Endothelial cell of umbilical vein (primary cell): ENCODE data around the gene DPP6.

ENCODE experiments used
- EZH2 ChIP-seq: IDR thresholded peaks from 2 replicates; pipeline ENCODE4 v1.6.1; 2012; ENCODE audit warnings: borderline replicate concordance, low read depth, mild to moderate bottlenecking, moderate library complexity, low read length, inconsistent platforms; ENCODE audit not compliant: severe bottlenecking
- GATA2 ChIP-seq: IDR thresholded peaks from 2 replicates; pipeline ENCODE4 v1.7.0; 2011; ENCODE audit warnings: low read depth, mild to moderate bottlenecking, moderate library complexity, mixed read lengths, low read length; ENCODE audit not compliant: insufficient read length, insufficient read depth
- JUN ChIP-seq: IDR thresholded peaks from 2 replicates; pipeline ENCODE4 v1.6.1; 2011; ENCODE audit warnings: borderline replicate concordance, low read depth; ENCODE audit not compliant: insufficient read length, insufficient read depth
- MYC ChIP-seq: IDR thresholded peaks from one replicate; pipeline ENCODE4 v1.6.1; 2011; ENCODE audit warnings: mild to moderate bottlenecking, low read depth, low read length
- POLR2A ChIP-seq: IDR thresholded peaks from 2 replicates; pipeline ENCODE4 v1.6.1; 2012; ENCODE audit warnings: low read depth, mild to moderate bottlenecking, control low read depth, low read length
- POLR2AphosphoS5 ChIP-seq: IDR thresholded peaks from 2 replicates; pipeline ENCODE4 v1.6.1; 2012; ENCODE audit warnings: low read depth, mild to moderate bottlenecking, control low read depth, low read length, moderate library complexity; ENCODE audit not compliant: insufficient read depth
- TF ChIP-seq, protein P1 (sequence below): IDR thresholded peaks from 2 replicates; pipeline ENCODE4 v1.6.1; 2011; ENCODE audit not compliant: insufficient read depth, insufficient read length
- TF ChIP-seq, protein P2 (sequence below), 2 donors: IDR thresholded peaks; 1 replicate in 1 of 2; 2 replicates in 1 of 2; pipeline ENCODE4 v1.5.1; 2011; ENCODE audit warnings: low read length in 2 of 2, mild to moderate bottlenecking in 2 of 2, moderate library complexity in 2 of 2, control low read depth in 1 of 2, inconsistent platforms in 1 of 2, low read depth in 1 of 2; ENCODE audit not compliant: insufficient read depth in 1 of 2; ENCODE audit errors: extremely low read depth in 1 of 2

DNA sequence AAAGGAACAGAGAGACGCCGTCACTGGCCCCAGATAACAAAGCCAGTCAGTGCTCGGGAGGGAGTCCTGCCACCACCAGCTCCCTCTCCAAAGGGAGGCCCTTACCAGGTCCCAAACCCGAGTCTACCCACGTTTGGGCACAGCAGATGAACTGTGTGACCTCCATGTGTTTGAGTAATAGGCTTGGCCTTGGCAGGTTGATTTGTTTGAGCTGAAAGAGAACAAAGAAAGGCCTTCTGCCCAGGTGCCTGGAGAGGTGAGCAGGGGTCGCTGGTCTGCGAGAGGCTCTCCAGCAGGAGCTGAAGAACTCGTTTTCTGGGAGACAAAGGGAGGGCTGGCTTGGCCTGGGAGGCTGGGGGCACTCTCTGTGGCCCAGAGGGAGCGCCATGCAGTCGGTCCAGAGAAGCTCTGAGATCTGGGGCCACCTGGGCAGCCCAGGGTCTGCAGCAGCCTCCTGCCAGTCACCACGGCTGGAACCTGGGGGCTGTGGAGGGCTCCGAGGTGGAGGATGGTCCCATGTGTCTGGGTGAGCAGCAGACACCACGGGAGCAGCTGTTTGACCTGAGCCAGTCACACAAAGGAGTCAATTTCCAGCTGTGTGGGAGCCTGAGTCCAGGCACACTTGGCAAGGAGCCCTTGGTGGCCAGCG lies 851.0 kb downstream of the DPP6 start:
- TF ChIP-seq, protein P1, sequence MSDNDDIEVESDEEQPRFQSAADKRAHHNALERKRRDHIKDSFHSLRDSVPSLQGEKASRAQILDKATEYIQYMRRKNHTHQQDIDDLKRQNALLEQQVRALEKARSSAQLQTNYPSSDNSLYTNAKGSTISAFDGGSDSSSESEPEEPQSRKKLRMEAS: no peak
- TF ChIP-seq, protein P2, sequence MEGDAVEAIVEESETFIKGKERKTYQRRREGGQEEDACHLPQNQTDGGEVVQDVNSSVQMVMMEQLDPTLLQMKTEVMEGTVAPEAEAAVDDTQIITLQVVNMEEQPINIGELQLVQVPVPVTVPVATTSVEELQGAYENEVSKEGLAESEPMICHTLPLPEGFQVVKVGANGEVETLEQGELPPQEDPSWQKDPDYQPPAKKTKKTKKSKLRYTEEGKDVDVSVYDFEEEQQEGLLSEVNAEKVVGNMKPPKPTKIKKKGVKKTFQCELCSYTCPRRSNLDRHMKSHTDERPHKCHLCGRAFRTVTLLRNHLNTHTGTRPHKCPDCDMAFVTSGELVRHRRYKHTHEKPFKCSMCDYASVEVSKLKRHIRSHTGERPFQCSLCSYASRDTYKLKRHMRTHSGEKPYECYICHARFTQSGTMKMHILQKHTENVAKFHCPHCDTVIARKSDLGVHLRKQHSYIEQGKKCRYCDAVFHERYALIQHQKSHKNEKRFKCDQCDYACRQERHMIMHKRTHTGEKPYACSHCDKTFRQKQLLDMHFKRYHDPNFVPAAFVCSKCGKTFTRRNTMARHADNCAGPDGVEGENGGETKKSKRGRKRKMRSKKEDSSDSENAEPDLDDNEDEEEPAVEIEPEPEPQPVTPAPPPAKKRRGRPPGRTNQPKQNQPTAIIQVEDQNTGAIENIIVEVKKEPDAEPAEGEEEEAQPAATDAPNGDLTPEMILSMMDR (IDR thresholded peaks at IDR 0.05; ENCODE audit: extremely low read depth in 1 of 2, insufficient read depth in 1 of 2, low read depth in 1 of 2, low read length in 2 of 2): no peak
- TF ChIP-seq POLR2A: no peak
- TF ChIP-seq EZH2: no peak
- no peak for TF ChIP-seq JUN
- no peak for TF ChIP-seq POLR2AphosphoS5
- TF ChIP-seq MYC: no peak
- no peak for TF ChIP-seq GATA2
